Neural cell (in vitro differentiated cells): Measurements from ENCODE around the gene CSMD2. TPM values are rescaled to one million over a fixed set of nuclear protein-coding genes. Genes with fewer than 3 reads are reported as not detected.

Source experiments
- H2AFZ ChIP-seq: fragments of 200-600, 300-800 bp; sonication (generic), shearing (Covaris generic); 2 replicates; pipeline ENCODE4 v1.6.0; 2014; ENCODE audit warnings: low read depth, mild to moderate bottlenecking, antibody characterized with exemption, low read length, moderate library complexity
- H3F3A ChIP-seq: fragments of 200-600 bp; shearing (Covaris generic); 2 replicates; pipeline ENCODE4 v1.6.1; 2016; ENCODE audit warnings: mild to moderate bottlenecking, moderate library complexity, mixed read lengths, antibody characterized with exemption, low read length; ENCODE audit not compliant: insufficient read depth, poor library complexity, severe bottlenecking
- H3K27ac ChIP-seq: fragments of 200-600, 300-800 bp; sonication (generic), shearing (Covaris generic); 2 replicates; pipeline ENCODE4 v1.5.1; 2014; ENCODE audit warnings: mild to moderate bottlenecking, low read length, moderate library complexity
- H3K27me3 ChIP-seq: fragments of 300-800, 200-600 bp; sonication (generic), shearing (Covaris generic); 2 replicates; pipeline ENCODE4 v1.6.0; 2014; ENCODE audit warnings: mild to moderate bottlenecking, low read depth, low read length, moderate library complexity; ENCODE audit not compliant: insufficient read depth
- H3K36me3 ChIP-seq: fragments of 300-800, 200-600 bp; sonication (generic), shearing (Covaris generic); 2 replicates; pipeline ENCODE4 v1.5.1; 2014; ENCODE audit warnings: mild to moderate bottlenecking, antibody characterized with exemption, low read length, moderate library complexity; ENCODE audit not compliant: insufficient read depth
- H3K4me2 ChIP-seq: fragments of 300-800, 200-600 bp; sonication (generic), shearing (Covaris generic); 2 replicates; pipeline ENCODE4 v1.6.0; 2014; ENCODE audit warnings: mild to moderate bottlenecking, low read length
- H3K4me3 ChIP-seq: fragments of 300-800, 200-600 bp; sonication (generic), shearing (Covaris generic); 2 replicates; pipeline ENCODE4 v1.5.1; 2014; ENCODE audit warnings: mild to moderate bottlenecking, low read length, moderate library complexity
- H3K79me2 ChIP-seq: fragments of 200-600 bp; shearing (Covaris generic); replicated peaks from 2 replicates; pipeline ENCODE4 v1.6.0; 2014; ENCODE audit warnings: mild to moderate bottlenecking, low read length, moderate library complexity; ENCODE audit not compliant: insufficient read depth
- H3K9ac ChIP-seq: fragments of 300-800, 200-600 bp; sonication (generic), shearing (Covaris generic); 2 replicates; pipeline ENCODE4 v1.6.1; 2016; ENCODE audit warnings: mild to moderate bottlenecking, low read length, mixed read lengths
- H3K9me2 ChIP-seq: fragments of 200-600 bp; shearing (Covaris generic); 2 replicates; pipeline ENCODE4 v1.6.1; 2016; ENCODE audit warnings: mild to moderate bottlenecking, low read length, mixed read lengths; ENCODE audit not compliant: insufficient read depth
- H3K9me3 ChIP-seq: fragments of 200-600, 300-800 bp; sonication (generic), shearing (Covaris generic); 2 replicates; pipeline ENCODE4 v1.6.1; 2016; ENCODE audit warnings: mild to moderate bottlenecking, mixed run types, low read length, moderate library complexity, mixed read lengths
- H4K20me1 ChIP-seq: fragments of 200-600 bp; shearing (Covaris generic); 2 replicates; pipeline ENCODE4 v1.6.1; 2016; ENCODE audit warnings: mild to moderate bottlenecking, mixed run types; ENCODE audit not compliant: insufficient read depth
- EP300 ChIP-seq: fragments of 450-650 bp; conservative IDR thresholded peaks from 2 replicates; pipeline ENCODE4 v1.6.1; 2014; ENCODE audit warnings: antibody characterized with exemption, mild to moderate bottlenecking, moderate library complexity; ENCODE audit not compliant: poor library complexity, severe bottlenecking
- EZH2 ChIP-seq: fragments of 200-600, 300-800 bp; shearing (Covaris generic), sonication (generic); IDR thresholded peaks from 2 replicates; pipeline ENCODE4 v1.6.1; 2014; ENCODE audit warnings: antibody characterized with exemption, low read length, borderline replicate concordance, mild to moderate bottlenecking; ENCODE audit not compliant: insufficient read depth, poor library complexity, severe bottlenecking
- MXI1 ChIP-seq: fragments of 450-650 bp; conservative IDR thresholded peaks from 2 replicates; pipeline ENCODE4 v1.6.1; 2014; ENCODE audit warnings: antibody characterized with exemption, mild to moderate bottlenecking; ENCODE audit not compliant: poor library complexity, severe bottlenecking
- POLR2AphosphoS5 ChIP-seq: IDR thresholded peaks from 2 replicates; pipeline ENCODE4 v1.6.1; 2012
- RAD21 ChIP-seq: fragments of 450-650 bp; conservative IDR thresholded peaks from 2 replicates; pipeline ENCODE4 v1.6.1; 2014; ENCODE audit warnings: antibody characterized with exemption, mild to moderate bottlenecking, moderate library complexity
- SMC3 ChIP-seq: fragments of 450-650 bp; conservative IDR thresholded peaks from 2 replicates; pipeline ENCODE4 v1.6.1; 2014; ENCODE audit warnings: antibody characterized with exemption, mild to moderate bottlenecking, moderate library complexity; ENCODE audit not compliant: poor library complexity
- TAF1 ChIP-seq: IDR thresholded peaks from 2 replicates; pipeline ENCODE4 v1.6.1; 2012; ENCODE audit warnings: low read depth
- polyA plus RNA-seq: library from polyadenylated mRNA; depleted of rRNA; stranded (reverse); fragments of >200 nt; gene quantifications from 2 replicates; pipeline ENCODE4 v1.2.3, GENCODE V29; 2014
- TF ChIP-seq, protein P1 (sequence below): IDR thresholded peaks from 2 replicates; pipeline ENCODE4 v1.6.1; 2012; ENCODE audit warnings: borderline replicate concordance
- TF ChIP-seq, protein P2 (sequence below): fragments of 450-650 bp; IDR thresholded peaks from 2 replicates; pipeline ENCODE4 v1.5.1; 2014; ENCODE audit warnings: antibody characterized with exemption, mild to moderate bottlenecking, moderate library complexity; ENCODE audit not compliant: poor library complexity, severe bottlenecking

CSMD2 gene
- polyA plus RNA-seq, 1 donor from 2014 or later, result 9.6 TPM

DNA sequence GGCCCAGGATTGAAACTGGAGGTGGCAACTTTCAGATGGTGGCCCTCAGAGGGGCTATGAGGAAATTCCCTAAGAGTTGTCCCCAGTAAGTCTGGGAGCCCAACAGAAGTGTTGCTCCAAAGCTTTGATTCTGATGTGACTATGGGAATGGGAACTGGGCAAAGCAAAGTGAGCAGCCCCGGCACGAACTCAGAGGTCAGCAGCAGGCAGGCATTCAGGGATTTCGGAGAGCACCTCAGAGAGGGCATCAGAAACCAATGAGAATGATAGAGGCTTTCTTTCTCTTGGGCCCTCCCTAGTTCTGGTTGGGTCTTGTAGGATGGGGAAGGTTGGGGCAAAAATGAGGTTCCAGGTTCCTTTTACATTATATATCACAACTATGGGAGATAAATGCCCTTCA is 422.4 kb downstream of the CSMD2 start:
- Histone ChIP-seq H3K36me3 (no peaks in the 10 kb centered on the region), H3K27me3 (no peaks in the 10 kb centered on the region), H3K4me3 (no peak overlapping the region), H3F3A (no peaks in the 10 kb centered on the region), H2AFZ (no peak overlapping the region), H3K4me2 (no peak overlapping the region), H3K9ac (no peak overlapping the region), H4K20me1 (no peaks in the 10 kb centered on the region), H3K9me2 (no peaks in the 10 kb centered on the region), H3K9me3 (no peaks in the 10 kb centered on the region), H3K27ac (no peak overlapping the region), H3K79me2 (no peaks in the 10 kb centered on the region)
- TF ChIP-seq, protein P1, sequence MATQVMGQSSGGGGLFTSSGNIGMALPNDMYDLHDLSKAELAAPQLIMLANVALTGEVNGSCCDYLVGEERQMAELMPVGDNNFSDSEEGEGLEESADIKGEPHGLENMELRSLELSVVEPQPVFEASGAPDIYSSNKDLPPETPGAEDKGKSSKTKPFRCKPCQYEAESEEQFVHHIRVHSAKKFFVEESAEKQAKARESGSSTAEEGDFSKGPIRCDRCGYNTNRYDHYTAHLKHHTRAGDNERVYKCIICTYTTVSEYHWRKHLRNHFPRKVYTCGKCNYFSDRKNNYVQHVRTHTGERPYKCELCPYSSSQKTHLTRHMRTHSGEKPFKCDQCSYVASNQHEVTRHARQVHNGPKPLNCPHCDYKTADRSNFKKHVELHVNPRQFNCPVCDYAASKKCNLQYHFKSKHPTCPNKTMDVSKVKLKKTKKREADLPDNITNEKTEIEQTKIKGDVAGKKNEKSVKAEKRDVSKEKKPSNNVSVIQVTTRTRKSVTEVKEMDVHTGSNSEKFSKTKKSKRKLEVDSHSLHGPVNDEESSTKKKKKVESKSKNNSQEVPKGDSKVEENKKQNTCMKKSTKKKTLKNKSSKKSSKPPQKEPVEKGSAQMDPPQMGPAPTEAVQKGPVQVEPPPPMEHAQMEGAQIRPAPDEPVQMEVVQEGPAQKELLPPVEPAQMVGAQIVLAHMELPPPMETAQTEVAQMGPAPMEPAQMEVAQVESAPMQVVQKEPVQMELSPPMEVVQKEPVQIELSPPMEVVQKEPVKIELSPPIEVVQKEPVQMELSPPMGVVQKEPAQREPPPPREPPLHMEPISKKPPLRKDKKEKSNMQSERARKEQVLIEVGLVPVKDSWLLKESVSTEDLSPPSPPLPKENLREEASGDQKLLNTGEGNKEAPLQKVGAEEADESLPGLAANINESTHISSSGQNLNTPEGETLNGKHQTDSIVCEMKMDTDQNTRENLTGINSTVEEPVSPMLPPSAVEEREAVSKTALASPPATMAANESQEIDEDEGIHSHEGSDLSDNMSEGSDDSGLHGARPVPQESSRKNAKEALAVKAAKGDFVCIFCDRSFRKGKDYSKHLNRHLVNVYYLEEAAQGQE, result no peak
- TF ChIP-seq MXI1, result no peak
- TF ChIP-seq SMC3, result no peak
- no peak for TF ChIP-seq RAD21
- TF ChIP-seq, protein P2, sequence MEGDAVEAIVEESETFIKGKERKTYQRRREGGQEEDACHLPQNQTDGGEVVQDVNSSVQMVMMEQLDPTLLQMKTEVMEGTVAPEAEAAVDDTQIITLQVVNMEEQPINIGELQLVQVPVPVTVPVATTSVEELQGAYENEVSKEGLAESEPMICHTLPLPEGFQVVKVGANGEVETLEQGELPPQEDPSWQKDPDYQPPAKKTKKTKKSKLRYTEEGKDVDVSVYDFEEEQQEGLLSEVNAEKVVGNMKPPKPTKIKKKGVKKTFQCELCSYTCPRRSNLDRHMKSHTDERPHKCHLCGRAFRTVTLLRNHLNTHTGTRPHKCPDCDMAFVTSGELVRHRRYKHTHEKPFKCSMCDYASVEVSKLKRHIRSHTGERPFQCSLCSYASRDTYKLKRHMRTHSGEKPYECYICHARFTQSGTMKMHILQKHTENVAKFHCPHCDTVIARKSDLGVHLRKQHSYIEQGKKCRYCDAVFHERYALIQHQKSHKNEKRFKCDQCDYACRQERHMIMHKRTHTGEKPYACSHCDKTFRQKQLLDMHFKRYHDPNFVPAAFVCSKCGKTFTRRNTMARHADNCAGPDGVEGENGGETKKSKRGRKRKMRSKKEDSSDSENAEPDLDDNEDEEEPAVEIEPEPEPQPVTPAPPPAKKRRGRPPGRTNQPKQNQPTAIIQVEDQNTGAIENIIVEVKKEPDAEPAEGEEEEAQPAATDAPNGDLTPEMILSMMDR, result no peak
- TF ChIP-seq EP300, result no peak
- no peak for TF ChIP-seq TAF1
- no peak for TF ChIP-seq POLR2AphosphoS5
- no peak for TF ChIP-seq EZH2

DNA sequence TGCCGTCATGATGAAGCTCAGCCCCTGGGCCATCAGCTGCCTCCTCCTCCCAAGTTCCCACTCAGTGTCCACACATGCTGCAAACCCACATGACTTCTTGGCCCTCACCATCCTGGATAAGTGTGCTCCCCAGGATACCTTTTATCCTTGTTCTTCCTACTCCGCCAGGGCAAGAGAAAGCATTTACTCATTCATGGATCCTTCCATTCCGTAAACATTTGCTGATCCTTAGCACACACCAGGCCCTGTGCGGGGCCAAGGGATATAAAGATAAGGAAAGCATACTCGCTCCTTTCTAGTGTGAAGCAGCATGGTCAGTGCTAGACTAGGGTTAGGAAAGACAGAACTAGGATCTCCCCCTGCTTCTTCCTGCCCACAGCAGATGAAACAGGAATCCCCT is 423.3 kb downstream of the CSMD2 start:
- no peaks in the 10 kb centered on the region for H3K9me3 ChIP-seq
- no peaks in the 10 kb centered on the region for H3F3A ChIP-seq
- H3K27ac ChIP-seq, result no peak overlapping the region
- no peak for TF ChIP-seq MXI1
- no peak for TF ChIP-seq EP300
- no peaks in the 10 kb centered on the region for H4K20me1 ChIP-seq
- no peaks in the 10 kb centered on the region for H3K9me2 ChIP-seq
- H3K4me2 ChIP-seq, result no peak overlapping the region
- no peaks in the 10 kb centered on the region for H3K79me2 ChIP-seq
- no peaks in the 10 kb centered on the region for H3K36me3 ChIP-seq
- no peaks in the 10 kb centered on the region for H3K27me3 ChIP-seq
- H3K9ac ChIP-seq, result no peak overlapping the region
- no peak overlapping the region for H3K4me3 ChIP-seq
- no peak overlapping the region for H2AFZ ChIP-seq
